Ascending aorta (tissue), 2 donors: Measurements from ENCODE around the gene BCL7A. TPM values are rescaled to one million over a fixed set of nuclear protein-coding genes. Genes with fewer than 3 reads are reported as not detected.
"Not testable (repeated sequence)": the region's sequence is repeated elsewhere in the genome, so short reads cannot be mapped to it uniquely, and the experiment has no call there.

Experiments
- DNase-seq, 2 donors: peaks; one replicate each; pipeline ENCODE4 v3.0.0-alpha.2; 2019; ENCODE audit warnings: low spot score in 2 of 2
- H3K27ac ChIP-seq, 2 donors: fragments of 200-600 bp; sonication (generic); one replicate each; pipeline ENCODE4 v1.5.1; 2016 to 2017; ENCODE audit warnings: mild to moderate bottlenecking in 1 of 2
- H3K27me3 ChIP-seq: fragments of 200-600 bp; sonication (generic); one replicate; pipeline ENCODE4 v1.5.1; 2017
- H3K36me3 ChIP-seq, 2 donors: fragments of 200-600 bp; sonication (generic); one replicate each; pipeline ENCODE4 v1.5.1; 2016
- H3K4me1 ChIP-seq, 2 donors: fragments of 200-600 bp; sonication (generic); one replicate each; pipeline ENCODE4 v1.5.1; 2016 to 2017; ENCODE audit warnings: mild to moderate bottlenecking in 1 of 2
- H3K4me3 ChIP-seq, 2 donors: fragments of 200-600 bp; sonication (generic); one replicate each; pipeline ENCODE4 v1.5.1; 2016 to 2017; ENCODE audit warnings: mild to moderate bottlenecking in 1 of 2
- H3K9me3 ChIP-seq, 2 donors: fragments of 200-600 bp; sonication (generic); one replicate each; pipeline ENCODE4 v1.5.1; 2016
- intact Hi-C: fragments of 100-400 bp; cut with DNase I; formaldehyde crosslinking; loops from one replicate; pipeline ENCODE4 v1.15.1; 2023
- total RNA-seq: library from RNA; depleted of rRNA; stranded (reverse); fragments of >200 nt; gene quantifications from one replicate; pipeline ENCODE4 v1.1.0, GENCODE V29; 2016
- TF ChIP-seq, protein P1 (sequence below), 3 experiments: fragments of 200-600 bp in 2 of 3; fragments of 450-650 bp in 1 of 3; sonication (generic) in 2 of 3; IDR thresholded peaks; one replicate each; pipeline ENCODE4 v1.5.1; 2016 to 2019; ENCODE audit warnings: antibody characterized with exemption in 3 of 3, mild to moderate bottlenecking in 1 of 3, moderate library complexity in 1 of 3

BCL7A gene
- total RNA-seq, 1 donor from 2014 or later: 3.2 TPM

DNA sequence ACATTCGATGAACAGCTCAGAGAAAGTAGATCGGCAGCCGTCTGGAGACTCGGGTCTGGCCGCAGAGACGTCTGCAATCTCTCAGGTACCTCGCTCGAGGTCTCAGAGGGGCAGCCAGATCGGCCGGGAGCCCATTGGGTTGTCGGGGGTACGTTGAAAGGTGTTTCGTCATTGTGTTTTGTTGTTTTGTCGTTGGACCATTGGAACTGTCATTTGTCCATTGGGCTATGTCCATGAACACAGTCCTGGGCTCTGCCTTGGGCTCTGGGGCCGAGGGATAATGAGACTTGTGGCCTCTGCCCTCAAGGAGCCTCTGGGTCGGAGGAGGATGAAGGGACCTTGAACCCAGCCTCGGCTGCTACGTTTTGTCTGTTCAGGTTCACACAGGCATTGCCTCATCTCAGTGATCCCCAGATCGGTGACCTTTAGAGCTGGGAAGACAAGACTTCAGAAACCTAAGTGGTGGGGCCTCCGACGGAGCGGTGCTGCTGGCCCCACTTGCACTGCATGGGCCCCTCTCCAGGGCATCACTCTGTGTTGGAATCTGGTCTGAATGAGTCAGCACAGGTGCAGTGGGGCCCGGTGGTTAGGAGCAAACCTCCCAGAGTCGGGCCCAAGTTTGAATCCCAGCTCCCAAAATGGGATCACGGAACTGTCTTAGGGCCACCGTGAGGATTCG is 33.3 kb downstream of the BCL7A start:
- TF ChIP-seq, protein P1, sequence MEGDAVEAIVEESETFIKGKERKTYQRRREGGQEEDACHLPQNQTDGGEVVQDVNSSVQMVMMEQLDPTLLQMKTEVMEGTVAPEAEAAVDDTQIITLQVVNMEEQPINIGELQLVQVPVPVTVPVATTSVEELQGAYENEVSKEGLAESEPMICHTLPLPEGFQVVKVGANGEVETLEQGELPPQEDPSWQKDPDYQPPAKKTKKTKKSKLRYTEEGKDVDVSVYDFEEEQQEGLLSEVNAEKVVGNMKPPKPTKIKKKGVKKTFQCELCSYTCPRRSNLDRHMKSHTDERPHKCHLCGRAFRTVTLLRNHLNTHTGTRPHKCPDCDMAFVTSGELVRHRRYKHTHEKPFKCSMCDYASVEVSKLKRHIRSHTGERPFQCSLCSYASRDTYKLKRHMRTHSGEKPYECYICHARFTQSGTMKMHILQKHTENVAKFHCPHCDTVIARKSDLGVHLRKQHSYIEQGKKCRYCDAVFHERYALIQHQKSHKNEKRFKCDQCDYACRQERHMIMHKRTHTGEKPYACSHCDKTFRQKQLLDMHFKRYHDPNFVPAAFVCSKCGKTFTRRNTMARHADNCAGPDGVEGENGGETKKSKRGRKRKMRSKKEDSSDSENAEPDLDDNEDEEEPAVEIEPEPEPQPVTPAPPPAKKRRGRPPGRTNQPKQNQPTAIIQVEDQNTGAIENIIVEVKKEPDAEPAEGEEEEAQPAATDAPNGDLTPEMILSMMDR (IDR thresholded peaks at IDR 0.05): no peak

DNA sequence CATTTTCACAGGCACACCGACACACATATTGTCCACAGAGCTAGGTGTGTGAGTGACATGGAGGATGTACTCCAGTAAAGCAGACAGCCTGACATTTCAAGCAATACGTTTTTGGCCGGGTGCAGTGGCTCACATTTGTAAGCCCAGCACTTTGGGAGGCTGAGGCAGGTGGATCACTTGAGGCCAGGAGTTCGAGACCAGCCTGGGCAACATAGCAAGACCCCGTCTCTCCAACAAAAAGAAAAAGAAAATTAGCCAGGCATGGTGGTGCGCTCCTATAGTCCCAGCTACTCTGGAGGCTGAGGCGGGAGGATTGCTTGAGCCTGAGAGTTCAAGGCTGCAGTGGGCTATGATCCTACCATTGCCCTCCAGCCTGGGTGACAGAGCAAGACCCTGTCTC is 34.7 kb downstream of the BCL7A start:
- DNase-seq, H3K27me3 ChIP-seq, H3K27ac ChIP-seq, H3K4me3 ChIP-seq, H3K9me3 ChIP-seq, H3K4me1 ChIP-seq, intact Hi-C loops: not testable (repeated sequence)
- H3K36me3 ChIP-seq: peaks cover 6 to 45% of the 10 kb centered on the region in 2 donors

More for the DNA sequence above, 33.3 kb downstream of the BCL7A start:
- H3K9me3 ChIP-seq: no peaks in the 10 kb centered on the region
- H3K4me1 ChIP-seq: peaks cover 0 to 5% of the 10 kb centered on the region in 2 donors
- no peak for DNase-seq
- H3K27me3 ChIP-seq: no peaks in the 10 kb centered on the region
- H3K27ac ChIP-seq: no peak overlapping the region
- intact Hi-C loops: loop anchor here (1.0 to 2.0 kb wide), 2 partner anchors 24 to 68 kb away; partner anchors contain the start of gene MLXIP
- peaks cover 6 to 39% of the 10 kb centered on the region in 2 donors for H3K36me3 ChIP-seq
- no peak overlapping the region for H3K4me3 ChIP-seq

- Histone ChIP-seq H3K4me1 (peaks cover under 1 to 2% of the 10 kb centered on the region in 2 donors), H3K27me3 (no peaks in the 10 kb centered on the region), H3K36me3 (peaks cover 6 to 45% of the 10 kb centered on the region in 2 donors), H3K9me3 (no peaks in the 10 kb centered on the region), H3K27ac (no peak overlapping the region), H3K4me3 (no peak overlapping the region)
- TF ChIP-seq, protein P1 (IDR thresholded peaks at IDR 0.05): no peak
- DNase-seq: no peak
- intact Hi-C loops: no loop called here
Measured at GRCh38 chr12:122057007-122057735, 35.5 kb downstream of the BCL7A start.

DNA sequence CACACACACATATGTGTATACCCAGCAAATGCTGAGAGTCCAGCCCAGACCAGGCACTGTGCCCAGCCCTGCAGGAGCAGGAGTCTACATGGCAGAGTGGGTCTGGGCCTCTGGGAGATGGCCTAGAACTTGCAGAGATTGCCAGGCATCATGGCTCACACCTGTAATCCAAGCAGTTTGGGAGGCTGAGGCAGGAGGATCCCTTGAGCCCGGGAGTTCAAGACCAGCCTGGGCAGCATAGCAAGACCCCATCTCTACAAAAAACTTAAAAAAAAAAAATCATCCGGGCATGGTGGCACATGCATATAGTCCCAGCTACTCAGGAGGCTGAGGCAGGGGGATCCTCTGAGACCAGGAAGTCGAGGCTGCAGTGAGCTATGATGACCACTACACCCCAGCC is 36.1 kb downstream of the BCL7A start:
- Histone ChIP-seq H3K27ac (no peak overlapping the region), H3K4me3 (no peak overlapping the region), H3K36me3 (peaks cover 6 to 45% of the 10 kb centered on the region in 2 donors), H3K27me3 (no peaks in the 10 kb centered on the region), H3K4me1 (peaks cover 7 to 8% of the 10 kb centered on the region in 2 donors), H3K9me3 (no peaks in the 10 kb centered on the region)
- no peak for DNase-seq
- intact Hi-C loops: no loop called here
- TF ChIP-seq, protein P1 (IDR thresholded peaks at IDR 0.05): no peak

DNA sequence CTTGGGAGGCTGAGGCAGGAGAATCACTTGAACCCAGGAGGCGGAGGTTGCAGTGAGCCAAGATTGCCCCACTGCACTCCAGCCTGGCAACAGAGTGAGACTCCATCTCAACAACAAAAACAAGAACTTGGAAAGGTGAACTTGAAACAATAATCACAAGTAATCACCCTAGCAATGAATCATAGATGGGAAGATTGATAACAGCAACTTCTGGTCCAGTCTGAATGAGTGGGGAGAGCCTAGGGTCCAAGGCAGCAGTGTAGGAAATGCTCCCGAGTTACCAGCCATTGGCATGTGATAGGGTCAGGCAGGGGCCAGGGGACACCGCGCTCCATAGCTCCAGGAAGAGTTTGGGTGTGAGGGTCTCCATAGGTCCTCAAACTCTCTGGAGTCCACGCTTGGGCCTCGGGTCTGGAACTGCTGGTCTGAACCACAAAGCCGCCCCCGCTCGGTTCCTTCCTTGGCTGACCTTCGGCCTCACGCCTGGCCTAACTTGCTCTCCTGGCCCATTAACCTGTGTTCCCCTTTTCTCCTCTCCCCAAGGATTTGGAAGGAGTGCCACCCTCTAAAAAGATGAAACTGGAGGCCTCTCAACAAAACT is 37.0 kb downstream of the BCL7A start:
- peaks cover 6 to 45% of the 10 kb centered on the region in 2 donors for H3K36me3 ChIP-seq
- DNase-seq: no peak
- H3K4me1 ChIP-seq: peaks cover 14 to 15% of the 10 kb centered on the region in 2 donors
- TF ChIP-seq, protein P1 (IDR thresholded peaks at IDR 0.05): no peak
- H3K27ac ChIP-seq: no peak overlapping the region
- H3K4me3 ChIP-seq: no peak overlapping the region
- intact Hi-C loops: no loop called here
- H3K9me3 ChIP-seq: no peaks in the 10 kb centered on the region
- H3K27me3 ChIP-seq: no peaks in the 10 kb centered on the region
